Erythroblast (primary cell): ENCODE results near the gene KLHL29.

Experiments used
- GATA1 ChIP-seq: IDR thresholded peaks from 2 replicates; pipeline ENCODE4 v1.6.1; 2011; ENCODE audit warnings: low read depth, mild to moderate bottlenecking, control low read depth, low read length, moderate library complexity
- POLR2A ChIP-seq: IDR thresholded peaks from 2 replicates; pipeline ENCODE4 v1.6.1; 2011; ENCODE audit warnings: mild to moderate bottlenecking, low read length

DNA sequence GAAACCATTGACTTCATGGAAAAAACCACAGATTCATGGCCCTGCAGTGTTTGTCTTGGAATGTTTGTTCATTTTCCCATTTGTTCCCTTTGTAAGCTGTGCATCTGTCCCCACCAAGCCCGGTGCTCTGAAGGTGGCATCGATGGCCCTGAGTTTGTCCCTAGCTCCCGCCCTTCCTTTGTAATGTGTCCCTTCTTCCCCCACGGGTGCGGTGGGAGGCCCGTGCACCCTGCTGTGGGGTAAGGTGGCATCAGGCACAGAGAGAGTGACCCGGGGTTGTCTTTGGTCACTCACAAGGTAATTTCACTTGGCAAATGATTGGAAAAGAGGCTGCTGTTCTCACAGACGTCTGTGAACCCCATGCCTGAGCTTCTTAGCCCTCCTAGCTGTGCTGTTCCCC lies 28.7 kb downstream of the KLHL29 start:
- TF ChIP-seq POLR2A (no peak), GATA1 (no peak)
